SK-N-SH (cell line): ENCODE results near the gene CALCB. TPM values are rescaled to one million over a fixed set of nuclear protein-coding genes. Genes with fewer than 3 reads are reported as not detected.

Experiments used
- CTCF ChIA-PET: fragments of 300-600, 350-600 bp; formaldehyde crosslinking; extraction: SDS; loops from one replicate; lab custom pipeline; 2021; lab: Yijun Ruan, JAX
- POLR2A ChIA-PET: fragments of 350-600 bp; sonication (Branson Sonifier 250); formaldehyde crosslinking; extraction: SDS; loops from one replicate; lab custom pipeline; 2020; ENCODE audit warnings: antibody characterized with exemption, inconsistent platforms; lab: Yijun Ruan, JAX
- DNase-seq: peaks from one replicate; pipeline ENCODE4 v3.0.0; 2012
- H2AFZ ChIP-seq: fragments of 200-600 bp; sonication (generic); 2 replicates; pipeline ENCODE4 v1.8.1; 2016; ENCODE audit warnings: antibody characterized with exemption, mild to moderate bottlenecking, low read depth
- H3F3A ChIP-seq: fragments of 200-600 bp; sonication (generic); replicated peaks from 2 replicates; pipeline ENCODE3; 2016; ENCODE audit warnings: antibody characterized with exemption, mild to moderate bottlenecking; ENCODE audit not compliant: insufficient read depth
- H3K27ac ChIP-seq, 2 experiments: fragments of 200-500 bp in 1 of 2; fragments of 200-600 bp in 1 of 2; sonication (Bioruptor generic) in 1 of 2; sonication (generic), shearing (Covaris generic) in 1 of 2; 2 replicates each; pipeline versions ENCODE4 v1.5.1 to v1.6.1; 2014 to 2016; ENCODE audit warnings: low read depth in 2 of 2, inconsistent platforms in 1 of 2, low read length in 1 of 2, mild to moderate bottlenecking in 1 of 2, mixed read lengths in 1 of 2
- H3K27me3 ChIP-seq: fragments of 200-600 bp; sonication (generic), shearing (Covaris generic); 2 replicates; pipeline ENCODE4 v1.6.1; 2016; ENCODE audit warnings: mixed run types; ENCODE audit not compliant: insufficient read depth
- H3K36me3 ChIP-seq, 2 experiments: fragments of 200-500 bp in 1 of 2; fragments of 200-600 bp in 1 of 2; sonication (Bioruptor generic) in 1 of 2; sonication (generic) in 1 of 2; replicated peaks in 1 of 2; 2 replicates each; pipeline versions ENCODE3 to v1.5.1; 2014 to 2016; ENCODE audit warnings: low read length in 1 of 2, mild to moderate bottlenecking in 1 of 2; ENCODE audit not compliant: insufficient read depth in 2 of 2, control insufficient read depth in 1 of 2
- H3K4me1 ChIP-seq, 2 experiments: fragments of 200-500 bp in 1 of 2; fragments of 200-600 bp in 1 of 2; sonication (Bioruptor generic) in 1 of 2; sonication (generic), shearing (Covaris generic) in 1 of 2; 2 replicates each; pipeline versions ENCODE4 v1.5.1 to v1.6.1; 2014 to 2016; ENCODE audit warnings: low read depth in 1 of 2, low read length in 1 of 2, mixed run types in 1 of 2; ENCODE audit not compliant: insufficient read depth in 2 of 2, control insufficient read depth in 1 of 2
- H3K4me2 ChIP-seq: fragments of 200-600 bp; sonication (generic), shearing (Covaris generic); 2 replicates; pipeline ENCODE4 v1.6.1; 2017; ENCODE audit warnings: mixed run types
- H3K4me3 ChIP-seq, 2 experiments: fragments of 200-500 bp in 1 of 2; fragments of 200-600 bp in 1 of 2; sonication (Bioruptor generic) in 1 of 2; sonication (generic), shearing (Covaris generic) in 1 of 2; 2 replicates each; pipeline versions ENCODE4 v1.5.1 to v1.8.1; 2014 to 2016; ENCODE audit warnings: low read depth in 2 of 2, inconsistent platforms in 1 of 2, low read length in 1 of 2, mild to moderate bottlenecking in 1 of 2, mixed read lengths in 1 of 2, moderate library complexity in 1 of 2
- H3K79me2 ChIP-seq: fragments of 200-600 bp; sonication (generic); 2 replicates; pipeline ENCODE4 v1.8.1; 2017; ENCODE audit warnings: mild to moderate bottlenecking; ENCODE audit not compliant: insufficient read depth
- H3K9ac ChIP-seq: fragments of 200-600 bp; sonication (generic); 2 replicates; pipeline ENCODE4 v1.6.1; 2017; ENCODE audit warnings: mixed run types
- H3K9me2 ChIP-seq: fragments of 200-600 bp; sonication (generic); 2 replicates; pipeline ENCODE4 v1.6.1; 2017; ENCODE audit warnings: mixed run types
- H3K9me3 ChIP-seq: fragments of 200-600 bp; sonication (generic); 2 replicates; pipeline ENCODE4 v1.6.1; 2017; ENCODE audit warnings: mixed run types, mild to moderate bottlenecking, moderate library complexity
- H4K20me1 ChIP-seq: fragments of 200-600 bp; sonication (generic); 2 replicates; pipeline ENCODE4 v1.6.1; 2017; ENCODE audit warnings: mild to moderate bottlenecking, mixed run types; ENCODE audit not compliant: insufficient read depth
- CHD2 ChIP-seq: fragments of 150-350 bp; IDR thresholded peaks from 2 replicates; pipeline ENCODE4 v1.6.1; 2018; ENCODE audit warnings: low read length; ENCODE audit not compliant: partially characterized antibody
- EZH2phosphoT487 ChIP-seq: fragments of 200-600 bp; sonication (generic); IDR thresholded peaks from 2 replicates; pipeline ENCODE4 v1.6.1; 2017; ENCODE audit warnings: low read depth, mixed run types, mild to moderate bottlenecking, antibody characterized with exemption, moderate library complexity, borderline replicate concordance
- FOSL2 ChIP-seq: IDR thresholded peaks from 2 replicates; pipeline ENCODE4 v1.4.0; 2012; ENCODE audit warnings: low read depth, mild to moderate bottlenecking, moderate library complexity, borderline replicate concordance
- FOXM1 ChIP-seq: IDR thresholded peaks from 2 replicates; pipeline ENCODE4 v1.4.0; 2012; ENCODE audit warnings: low read depth, mild to moderate bottlenecking
- GABPA ChIP-seq: IDR thresholded peaks from 2 replicates; pipeline ENCODE4 v1.4.0; 2012; ENCODE audit warnings: low read depth, mild to moderate bottlenecking
- MEF2A ChIP-seq: IDR thresholded peaks from 2 replicates; pipeline ENCODE4 v1.4.0; 2012; ENCODE audit warnings: low read depth, borderline replicate concordance
- NFIC ChIP-seq: IDR thresholded peaks from 2 replicates; pipeline ENCODE4 v1.4.0; 2012; ENCODE audit warnings: borderline replicate concordance
- POLR2AphosphoS5 ChIP-seq: IDR thresholded peaks from 2 replicates; pipeline ENCODE4 v1.6.1; 2012; ENCODE audit warnings: low read depth, low read length
- RAD21 ChIP-seq: IDR thresholded peaks from 2 replicates; pipeline ENCODE4 v1.6.1; 2012; ENCODE audit warnings: mild to moderate bottlenecking, low read length
- RCOR1 ChIP-seq: fragments of 150-350 bp; IDR thresholded peaks from 2 replicates; pipeline ENCODE4 v1.6.1; 2017; ENCODE audit warnings: antibody characterized with exemption, low read length
- RFX5 ChIP-seq: IDR thresholded peaks from 2 replicates; pipeline ENCODE4 v1.6.1; 2012; ENCODE audit warnings: mild to moderate bottlenecking, improper control_type of control experiment, low read length
- RXRA ChIP-seq: IDR thresholded peaks from 2 replicates; pipeline ENCODE4 v1.4.0; 2012; ENCODE audit warnings: low read depth, mild to moderate bottlenecking, borderline replicate concordance
- SMC3 ChIP-seq: IDR thresholded peaks from 2 replicates; pipeline ENCODE4 v1.6.1; 2012; ENCODE audit warnings: low read depth, low read length, improper control_type of control experiment
- TEAD4 ChIP-seq: IDR thresholded peaks from 2 replicates; pipeline ENCODE4 v1.4.0; 2012; ENCODE audit warnings: mild to moderate bottlenecking, borderline replicate concordance; ENCODE audit not compliant: insufficient read depth
- YY1 ChIP-seq: IDR thresholded peaks from 2 replicates; pipeline ENCODE4 v1.4.0; 2012; ENCODE audit warnings: low read depth, mild to moderate bottlenecking
- WGBS: methylation state at CpG from one replicate; pipeline ENCODE4 v1.1.6; 2017; ENCODE audit warnings: low lambda C conversion rate; 5-methylcytosine and 5-hydroxymethylcytosine counted together
- polyA plus RNA-seq, 3 experiments: library from polyadenylated mRNA; depleted of rRNA; stranded (reverse); fragments of >200 nt; gene quantifications; 2 replicates each; pipeline ENCODE4 v1.2.3, GENCODE V29; 2012
- TF ChIP-seq, protein P1 (sequence below): IDR thresholded peaks from 2 replicates; pipeline ENCODE4 v1.4.0; 2012; ENCODE audit warnings: low read depth, borderline replicate concordance
- TF ChIP-seq, protein P2 (sequence below): fragments of 150-350 bp; IDR thresholded peaks from 2 replicates; pipeline ENCODE4 v1.6.1; 2016; ENCODE audit warnings: mild to moderate bottlenecking, low read depth, low read length
- TF ChIP-seq, protein P3 (sequence below): fragments of 150-350 bp; IDR thresholded peaks from 2 replicates; pipeline ENCODE4 v1.6.1; 2017; ENCODE audit warnings: antibody characterized with exemption, low read length, low read depth, borderline replicate concordance
- TF ChIP-seq, protein P4 (sequence below): IDR thresholded peaks from 2 replicates; pipeline ENCODE4 v1.6.1; 2012; ENCODE audit warnings: mild to moderate bottlenecking, low read depth, low read length, moderate library complexity
- TF ChIP-seq, protein P5 (sequence below): IDR thresholded peaks from 2 replicates; pipeline ENCODE4; 2012

CALCB gene
- polyA plus RNA-seq, 1 of the 3 experiments (the other 2 are of a cell fraction): 0.07 TPM

DNA sequence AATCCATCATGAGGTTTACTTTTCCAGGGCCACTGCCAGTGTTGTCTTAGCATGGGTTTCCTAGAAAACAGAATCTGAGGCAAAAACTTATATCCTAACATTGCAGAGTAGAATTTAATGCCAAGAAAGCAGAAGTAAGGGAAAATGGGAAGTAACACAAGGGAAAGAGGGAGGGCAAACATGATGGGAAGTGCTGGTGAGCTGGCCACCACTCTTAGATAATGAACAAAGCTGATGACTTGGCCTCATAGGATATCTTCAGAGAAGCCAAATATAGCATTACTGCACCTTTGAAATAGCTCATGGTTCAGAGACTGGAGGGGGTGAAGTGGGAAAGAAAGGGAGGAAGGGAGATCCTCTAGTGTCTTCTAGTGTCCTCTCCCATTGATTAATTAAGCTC, 24.8 kb upstream of the CALCB start:
- H4K20me1 ChIP-seq: no peaks in the 10 kb centered on the region
- no peak overlapping the region for H3K9ac ChIP-seq
- no peak overlapping the region for H2AFZ ChIP-seq
- no peak overlapping the region for H3K4me2 ChIP-seq
- no peaks in the 10 kb centered on the region for H3K36me3 ChIP-seq
- no peaks in the 10 kb centered on the region for H3K9me3 ChIP-seq
- no peaks in the 10 kb centered on the region for H3K27me3 ChIP-seq
- no peak overlapping the region for H3K4me3 ChIP-seq
- no peaks in the 10 kb centered on the region for H3F3A ChIP-seq
- ChIA-PET POLR2A (no interaction called here), CTCF (interaction anchor here (0.8 to 3.6 kb wide), 2 partner anchors 26 to 140 kb away, joined by 3 to 18 read pairs; partner anchors contain the start of gene CALCB)
- TF ChIP-seq, protein P1, sequence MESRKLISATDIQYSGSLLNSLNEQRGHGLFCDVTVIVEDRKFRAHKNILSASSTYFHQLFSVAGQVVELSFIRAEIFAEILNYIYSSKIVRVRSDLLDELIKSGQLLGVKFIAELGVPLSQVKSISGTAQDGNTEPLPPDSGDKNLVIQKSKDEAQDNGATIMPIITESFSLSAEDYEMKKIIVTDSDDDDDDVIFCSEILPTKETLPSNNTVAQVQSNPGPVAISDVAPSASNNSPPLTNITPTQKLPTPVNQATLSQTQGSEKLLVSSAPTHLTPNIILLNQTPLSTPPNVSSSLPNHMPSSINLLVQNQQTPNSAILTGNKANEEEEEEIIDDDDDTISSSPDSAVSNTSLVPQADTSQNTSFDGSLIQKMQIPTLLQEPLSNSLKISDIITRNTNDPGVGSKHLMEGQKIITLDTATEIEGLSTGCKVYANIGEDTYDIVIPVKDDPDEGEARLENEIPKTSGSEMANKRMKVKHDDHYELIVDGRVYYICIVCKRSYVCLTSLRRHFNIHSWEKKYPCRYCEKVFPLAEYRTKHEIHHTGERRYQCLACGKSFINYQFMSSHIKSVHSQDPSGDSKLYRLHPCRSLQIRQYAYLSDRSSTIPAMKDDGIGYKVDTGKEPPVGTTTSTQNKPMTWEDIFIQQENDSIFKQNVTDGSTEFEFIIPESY: no peak
- TF ChIP-seq RXRA: no peak
- TF ChIP-seq POLR2AphosphoS5: no peak
- no peak for TF ChIP-seq FOSL2
- TF ChIP-seq, protein P2, sequence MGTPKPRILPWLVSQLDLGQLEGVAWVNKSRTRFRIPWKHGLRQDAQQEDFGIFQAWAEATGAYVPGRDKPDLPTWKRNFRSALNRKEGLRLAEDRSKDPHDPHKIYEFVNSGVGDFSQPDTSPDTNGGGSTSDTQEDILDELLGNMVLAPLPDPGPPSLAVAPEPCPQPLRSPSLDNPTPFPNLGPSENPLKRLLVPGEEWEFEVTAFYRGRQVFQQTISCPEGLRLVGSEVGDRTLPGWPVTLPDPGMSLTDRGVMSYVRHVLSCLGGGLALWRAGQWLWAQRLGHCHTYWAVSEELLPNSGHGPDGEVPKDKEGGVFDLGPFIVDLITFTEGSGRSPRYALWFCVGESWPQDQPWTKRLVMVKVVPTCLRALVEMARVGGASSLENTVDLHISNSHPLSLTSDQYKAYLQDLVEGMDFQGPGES: no peak
- TF ChIP-seq YY1: no peak
- TF ChIP-seq, protein P3, sequence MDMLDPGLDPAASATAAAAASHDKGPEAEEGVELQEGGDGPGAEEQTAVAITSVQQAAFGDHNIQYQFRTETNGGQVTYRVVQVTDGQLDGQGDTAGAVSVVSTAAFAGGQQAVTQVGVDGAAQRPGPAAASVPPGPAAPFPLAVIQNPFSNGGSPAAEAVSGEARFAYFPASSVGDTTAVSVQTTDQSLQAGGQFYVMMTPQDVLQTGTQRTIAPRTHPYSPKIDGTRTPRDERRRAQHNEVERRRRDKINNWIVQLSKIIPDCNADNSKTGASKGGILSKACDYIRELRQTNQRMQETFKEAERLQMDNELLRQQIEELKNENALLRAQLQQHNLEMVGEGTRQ: no peak
- no peak for TF ChIP-seq FOXM1
- TF ChIP-seq RFX5: no peak
- no peak for TF ChIP-seq TEAD4
- TF ChIP-seq, all 33 proteins: peak for 0
- no peaks in the 10 kb centered on the region for H3K9me2 ChIP-seq
- H3K27ac ChIP-seq: no peak overlapping the region
- DNase-seq: no peak
- no peaks in the 10 kb centered on the region for H3K79me2 ChIP-seq
- no peaks in the 10 kb centered on the region for H3K4me1 ChIP-seq

DNA sequence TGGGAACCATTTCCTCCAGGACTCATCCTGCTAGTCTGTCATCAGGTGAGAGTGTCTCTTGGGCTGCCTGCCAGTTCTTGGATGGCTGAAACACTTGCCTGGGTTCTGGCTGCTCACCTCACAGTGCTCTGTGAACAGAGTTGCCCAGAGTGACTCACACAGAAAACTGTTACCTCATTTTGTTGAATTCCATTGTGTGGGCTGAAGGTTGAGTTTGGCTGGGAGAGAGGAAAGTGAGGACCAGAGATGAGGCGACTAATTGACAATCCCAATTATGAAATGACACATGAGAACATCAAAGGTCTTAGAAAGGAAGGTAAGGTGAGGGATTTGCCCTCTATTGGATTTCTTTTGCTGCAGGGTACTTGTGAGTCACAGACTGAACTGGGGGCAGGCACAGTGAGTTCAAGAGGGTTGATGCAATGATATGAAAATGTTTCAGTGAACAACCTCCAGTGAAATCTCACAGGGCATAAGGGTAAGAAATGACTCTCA, 20.2 kb upstream of the CALCB start:
- H3K79me2 ChIP-seq: no peaks in the 10 kb centered on the region
- TF ChIP-seq SMC3: no peak
- TF ChIP-seq NFIC: no peak
- no peak for TF ChIP-seq CHD2
- TF ChIP-seq GABPA: no peak
- TF ChIP-seq RAD21: no peak
- no peak for TF ChIP-seq RXRA
- TF ChIP-seq RCOR1: no peak
- TF ChIP-seq, protein P4, sequence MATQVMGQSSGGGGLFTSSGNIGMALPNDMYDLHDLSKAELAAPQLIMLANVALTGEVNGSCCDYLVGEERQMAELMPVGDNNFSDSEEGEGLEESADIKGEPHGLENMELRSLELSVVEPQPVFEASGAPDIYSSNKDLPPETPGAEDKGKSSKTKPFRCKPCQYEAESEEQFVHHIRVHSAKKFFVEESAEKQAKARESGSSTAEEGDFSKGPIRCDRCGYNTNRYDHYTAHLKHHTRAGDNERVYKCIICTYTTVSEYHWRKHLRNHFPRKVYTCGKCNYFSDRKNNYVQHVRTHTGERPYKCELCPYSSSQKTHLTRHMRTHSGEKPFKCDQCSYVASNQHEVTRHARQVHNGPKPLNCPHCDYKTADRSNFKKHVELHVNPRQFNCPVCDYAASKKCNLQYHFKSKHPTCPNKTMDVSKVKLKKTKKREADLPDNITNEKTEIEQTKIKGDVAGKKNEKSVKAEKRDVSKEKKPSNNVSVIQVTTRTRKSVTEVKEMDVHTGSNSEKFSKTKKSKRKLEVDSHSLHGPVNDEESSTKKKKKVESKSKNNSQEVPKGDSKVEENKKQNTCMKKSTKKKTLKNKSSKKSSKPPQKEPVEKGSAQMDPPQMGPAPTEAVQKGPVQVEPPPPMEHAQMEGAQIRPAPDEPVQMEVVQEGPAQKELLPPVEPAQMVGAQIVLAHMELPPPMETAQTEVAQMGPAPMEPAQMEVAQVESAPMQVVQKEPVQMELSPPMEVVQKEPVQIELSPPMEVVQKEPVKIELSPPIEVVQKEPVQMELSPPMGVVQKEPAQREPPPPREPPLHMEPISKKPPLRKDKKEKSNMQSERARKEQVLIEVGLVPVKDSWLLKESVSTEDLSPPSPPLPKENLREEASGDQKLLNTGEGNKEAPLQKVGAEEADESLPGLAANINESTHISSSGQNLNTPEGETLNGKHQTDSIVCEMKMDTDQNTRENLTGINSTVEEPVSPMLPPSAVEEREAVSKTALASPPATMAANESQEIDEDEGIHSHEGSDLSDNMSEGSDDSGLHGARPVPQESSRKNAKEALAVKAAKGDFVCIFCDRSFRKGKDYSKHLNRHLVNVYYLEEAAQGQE: no peak
- no peak for TF ChIP-seq EZH2phosphoT487
- TF ChIP-seq MEF2A: no peak
- TF ChIP-seq, protein P5, sequence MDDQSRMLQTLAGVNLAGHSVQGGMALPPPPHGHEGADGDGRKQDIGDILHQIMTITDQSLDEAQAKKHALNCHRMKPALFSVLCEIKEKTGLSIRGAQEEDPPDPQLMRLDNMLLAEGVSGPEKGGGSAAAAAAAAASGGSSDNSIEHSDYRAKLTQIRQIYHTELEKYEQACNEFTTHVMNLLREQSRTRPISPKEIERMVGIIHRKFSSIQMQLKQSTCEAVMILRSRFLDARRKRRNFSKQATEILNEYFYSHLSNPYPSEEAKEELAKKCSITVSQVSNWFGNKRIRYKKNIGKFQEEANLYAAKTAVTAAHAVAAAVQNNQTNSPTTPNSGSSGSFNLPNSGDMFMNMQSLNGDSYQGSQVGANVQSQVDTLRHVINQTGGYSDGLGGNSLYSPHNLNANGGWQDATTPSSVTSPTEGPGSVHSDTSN: no peak
- TF ChIP-seq TEAD4: no peak
- no peaks in the 10 kb centered on the region for H3F3A ChIP-seq
- WGBS: 0% methylated on average over 1 of the region's 1 CpG
- no peak for DNase-seq
- ChIA-PET CTCF (interaction anchor here (1.0 kb wide), 1 partner anchor 21 kb away, joined by 3 read pairs; no protein-coding TSS in a partner anchor), POLR2A (no interaction called here)
- no peaks in the 10 kb centered on the region for H3K9me3 ChIP-seq
- H3K4me3 ChIP-seq: no peak overlapping the region
- no peak overlapping the region for H3K27ac ChIP-seq
- H3K36me3 ChIP-seq: no peaks in the 10 kb centered on the region
- H2AFZ ChIP-seq: no peak overlapping the region
- no peaks in the 10 kb centered on the region for H3K9me2 ChIP-seq
- no peak overlapping the region for H3K4me2 ChIP-seq
- H3K4me1 ChIP-seq: no peaks in the 10 kb centered on the region
- no peaks in the 10 kb centered on the region for H3K27me3 ChIP-seq
- H4K20me1 ChIP-seq: no peaks in the 10 kb centered on the region
- no peak overlapping the region for H3K9ac ChIP-seq
